ENCODE measurements around the gene TMTC1.
A peak's percentile ranks its signal among the peaks of the same experiment; 100 is the strongest.

Gene TMTC1

GRCh38 chr12:29738365-29738764 lies 45.4 kb downstream of the TMTC1 start:
- no peak for DNase-seq

DNA sequence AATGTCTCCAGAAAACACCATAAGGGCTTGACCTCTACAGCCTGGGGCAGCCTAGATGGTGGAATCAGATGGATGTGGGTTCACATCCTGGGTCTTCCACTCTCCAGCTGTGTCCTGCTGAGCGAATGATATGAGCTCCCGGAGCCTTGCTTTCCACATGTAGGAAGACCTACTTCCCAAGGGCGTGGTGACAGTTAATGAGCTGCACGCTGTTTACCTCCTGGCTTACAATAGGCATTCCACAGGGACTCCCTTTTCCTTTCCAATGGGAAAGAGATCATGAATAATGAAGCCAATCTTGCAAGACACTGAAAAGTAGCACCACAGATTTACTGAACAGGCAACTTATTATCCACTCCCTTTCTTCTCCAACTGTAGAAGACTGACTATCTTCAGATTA lies 46.1 kb downstream of the TMTC1 start:
- no peak for DNase-seq

DNA sequence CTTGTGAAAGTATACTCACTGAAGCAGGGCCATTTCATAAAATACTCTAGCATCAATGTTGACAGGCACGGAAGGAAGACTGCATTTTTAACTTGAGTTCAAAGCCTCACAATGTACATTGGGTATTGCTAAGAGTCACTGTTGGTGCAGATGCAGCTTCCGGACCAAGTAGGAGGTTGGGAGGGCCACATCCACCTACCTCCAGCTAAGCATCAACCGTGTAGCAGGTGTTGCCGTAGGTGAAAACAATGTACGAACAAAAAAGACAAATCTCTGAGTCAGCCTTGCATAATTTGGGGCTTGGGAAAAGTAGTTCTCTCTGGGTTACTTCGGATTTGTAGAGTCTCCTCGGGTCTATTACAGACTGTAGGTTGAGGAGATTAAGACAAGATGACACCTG lies 48.1 kb downstream of the TMTC1 start:
- DNase-seq, result no peak

GRCh38 chr12:29734734-29735133 lies 49.0 kb downstream of the TMTC1 start:
- DNase-seq, result no peak

- no peak for DNase-seq
These were observed 49.4 kb downstream of the TMTC1 start for GRCh38 chr12:29734305-29734704.

- DNase-seq, result no peak
These were observed 50.2 kb downstream of the TMTC1 start for GRCh38 chr12:29733501-29733900.

DNA sequence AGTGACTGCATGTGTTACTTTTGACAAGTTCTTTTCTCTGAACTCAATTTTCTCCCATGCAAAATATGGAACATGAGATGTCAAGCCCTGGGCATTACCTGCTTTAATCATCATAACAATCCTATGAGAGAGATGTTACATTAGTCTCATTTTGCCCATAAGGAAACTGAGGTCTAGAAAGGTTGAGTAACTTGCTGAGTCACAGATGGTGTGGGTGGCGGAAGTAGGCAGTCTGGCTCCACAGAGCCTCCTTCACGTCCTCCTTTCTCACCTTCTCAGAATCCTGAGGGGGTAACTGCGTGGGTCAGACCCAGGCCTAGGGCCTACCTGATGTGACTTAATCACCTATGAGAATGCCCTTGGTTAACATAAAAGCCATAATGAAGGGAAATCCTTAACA lies 50.7 kb downstream of the TMTC1 start:
- no peak for DNase-seq

- no peak for DNase-seq
These were observed 51.1 kb downstream of the TMTC1 start for GRCh38 chr12:29732593-29732992.

DNA sequence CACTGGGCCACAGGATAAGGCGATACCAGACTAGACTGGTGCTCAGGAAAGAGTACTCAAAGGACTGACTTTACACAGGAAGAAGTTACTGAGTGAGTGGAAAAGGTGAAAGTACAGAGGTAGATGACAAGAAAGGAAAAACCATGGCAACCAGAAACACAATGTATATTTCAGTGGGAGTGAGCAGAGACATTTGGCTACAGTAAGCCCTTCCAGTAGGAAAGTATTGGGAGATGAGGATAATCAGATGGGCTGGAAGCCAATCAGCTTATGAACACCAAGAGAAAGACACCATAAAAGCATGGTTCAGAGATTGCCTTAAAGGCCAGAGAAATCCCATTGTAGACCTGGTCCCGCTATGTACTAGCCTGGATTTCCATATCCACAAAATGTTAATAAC lies 51.6 kb downstream of the TMTC1 start:
- no peak for DNase-seq

- DNase-seq, result no peak
These were observed 52.2 kb downstream of the TMTC1 start for GRCh38 chr12:29731591-29731990.

GRCh38 chr12:29730481-29730880 lies 53.3 kb downstream of the TMTC1 start:
- no peak for DNase-seq

DNA sequence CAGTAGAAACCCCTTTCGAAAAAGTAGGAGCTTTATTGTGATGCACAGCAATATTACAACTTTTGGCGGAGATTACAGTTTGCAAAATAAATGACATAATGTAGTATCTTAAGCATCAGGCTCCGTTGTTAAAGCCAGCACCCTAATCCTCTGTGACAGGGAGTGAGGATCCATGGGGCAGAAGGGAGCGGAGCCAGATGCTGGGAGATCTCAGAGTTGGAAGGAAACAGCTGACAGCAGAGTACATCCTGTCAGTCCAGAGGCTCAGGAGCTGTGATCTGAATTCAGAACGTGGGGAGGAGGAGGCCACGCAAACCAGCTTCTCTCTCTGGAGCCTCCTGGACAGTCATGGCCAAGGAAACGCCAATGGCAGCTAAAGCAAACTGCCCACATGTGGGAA lies 55.7 kb downstream of the TMTC1 start:
- no peak for DNase-seq

DNA sequence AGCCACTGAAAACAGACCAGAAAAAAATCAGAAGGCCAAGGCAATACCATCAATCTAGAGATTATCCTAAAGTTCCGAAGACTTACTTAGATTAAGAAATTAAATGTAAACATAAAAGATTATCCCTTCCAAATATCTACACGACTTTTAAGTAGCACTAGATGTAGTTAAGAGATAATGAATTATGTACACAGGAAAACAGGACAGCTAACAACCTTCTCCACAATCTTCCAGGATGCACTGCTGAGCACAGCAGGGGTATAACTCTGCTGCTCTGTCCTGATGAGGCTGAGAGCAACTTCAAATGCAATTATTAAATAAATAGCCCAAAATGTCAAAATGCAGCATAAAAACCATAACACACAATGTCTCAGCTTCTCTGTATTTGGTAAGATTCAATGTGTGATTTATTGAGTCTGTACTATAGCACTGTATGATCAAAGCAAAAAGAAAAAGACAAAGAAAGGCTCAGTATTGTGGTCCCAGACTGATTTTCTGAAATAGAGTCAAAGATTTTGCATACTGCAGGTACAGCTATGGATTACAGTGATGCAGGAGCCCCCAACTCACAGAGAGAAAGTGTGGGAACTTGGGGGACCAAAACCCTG lies 56.9 kb downstream of the TMTC1 start:
- DNase-seq, result no peak

DNA sequence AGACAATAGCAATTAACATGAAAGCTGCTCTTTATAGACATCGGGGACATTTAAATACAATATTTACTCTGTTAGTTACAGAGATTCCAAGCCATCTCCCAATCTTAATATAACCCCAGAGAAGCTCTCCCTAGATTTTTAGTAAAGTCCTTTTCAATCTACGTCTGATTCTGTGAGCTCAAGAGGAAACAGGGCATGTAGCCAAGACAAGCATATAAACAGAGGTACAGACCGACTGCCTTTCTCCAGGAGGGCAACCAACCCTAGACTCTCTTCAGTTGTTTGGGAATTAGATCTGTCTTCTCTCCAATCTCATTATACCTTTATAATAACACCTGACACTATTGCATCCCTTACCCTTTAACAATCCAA lies 57.4 kb downstream of the TMTC1 start:
- peak; percentile 25 for DNase-seq

- DNase-seq, result peak; percentile 90
These were observed 58.0 kb downstream of the TMTC1 start for GRCh38 chr12:29725587-29726320.

DNA sequence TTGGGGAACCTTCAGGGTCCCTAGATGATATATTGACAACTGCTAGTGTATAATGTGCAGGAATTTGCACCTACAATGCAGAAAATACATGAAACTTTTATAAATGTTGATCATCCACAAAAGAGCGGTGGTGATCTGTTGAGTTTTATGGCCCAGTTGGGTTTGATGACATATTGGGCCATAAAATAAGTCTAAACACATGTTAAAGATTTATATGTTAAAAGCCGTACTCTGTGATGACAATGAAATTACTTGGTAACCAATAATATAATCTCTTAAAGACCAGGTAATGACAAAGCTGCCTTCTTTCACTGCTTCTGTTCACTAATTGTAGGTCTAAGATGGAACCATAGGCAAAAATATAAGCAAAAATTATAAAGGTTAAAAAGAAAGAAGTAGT lies 61.6 kb downstream of the TMTC1 start:
- DNase-seq, result no peak

DNA sequence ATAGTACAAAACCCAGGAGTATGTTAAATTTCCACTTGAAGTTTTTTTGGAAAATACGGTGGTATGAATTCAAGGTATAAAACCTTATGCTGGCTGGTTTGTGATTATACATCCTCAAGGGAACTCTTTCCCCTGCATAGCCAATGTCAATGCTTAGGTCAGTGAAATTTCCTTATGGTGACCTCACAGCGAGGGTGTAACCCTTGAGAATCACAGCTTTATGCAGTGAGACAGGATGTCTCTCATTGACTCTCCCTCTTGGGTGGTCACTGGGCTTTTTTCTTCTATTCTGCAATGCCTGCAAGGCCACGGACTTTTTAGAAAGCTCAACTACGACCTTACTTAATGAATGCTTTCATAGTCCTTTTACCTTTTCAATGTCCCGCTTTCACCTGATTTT lies 64.4 kb downstream of the TMTC1 start:
- DNase-seq, result no peak

DNA sequence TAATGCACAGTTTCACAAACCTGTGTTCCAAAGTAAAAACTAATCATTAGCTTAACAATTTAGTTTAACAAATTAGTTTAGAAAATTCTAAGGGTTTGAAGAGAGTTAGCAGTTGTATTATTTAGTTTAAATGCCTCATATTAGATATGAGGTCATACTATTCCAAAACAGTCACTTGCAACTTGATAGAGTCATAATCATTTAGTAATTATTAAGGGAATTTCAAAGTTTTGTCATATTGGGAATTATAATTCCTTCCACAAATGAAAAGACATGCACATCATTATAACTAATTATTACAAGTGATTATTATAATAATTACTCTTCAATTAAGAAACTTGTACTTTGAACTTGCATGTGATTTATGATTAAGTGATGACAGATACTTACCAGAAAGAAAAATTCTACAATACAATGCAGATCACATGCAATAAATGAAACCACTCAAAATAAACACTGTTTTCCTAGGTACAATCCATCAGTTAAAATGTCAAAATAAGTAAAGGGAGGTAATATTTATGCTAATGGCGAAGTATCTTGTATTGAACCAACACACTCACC lies 66.1 kb downstream of the TMTC1 start:
- DNase-seq, result no peak

DNA sequence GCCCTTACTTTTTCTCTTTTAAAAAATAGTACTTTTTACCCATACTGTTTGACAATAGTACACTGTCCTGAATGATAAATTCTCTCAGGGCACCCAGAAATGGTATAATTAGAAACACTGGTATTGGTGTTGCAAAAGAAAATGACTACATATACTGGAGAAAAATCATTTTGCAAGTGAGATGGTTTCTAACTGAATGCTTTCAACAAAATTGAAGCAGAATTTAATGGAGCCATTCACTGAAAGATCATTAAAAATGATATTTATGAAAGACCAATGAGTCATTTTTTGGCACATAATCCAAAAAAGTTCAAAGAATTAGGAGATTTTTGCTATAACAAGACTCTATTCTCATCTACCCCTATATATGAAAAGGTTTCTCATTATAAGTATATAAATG lies 68.8 kb downstream of the TMTC1 start:
- DNase-seq, result no peak

GRCh38 chr12:29713729-29714128 lies 70.0 kb downstream of the TMTC1 start:
- DNase-seq, result no peak

GRCh38 chr12:29711381-29711780 lies 72.4 kb downstream of the TMTC1 start:
- DNase-seq, result no peak

- peak; percentile 73 for DNase-seq
These were observed 73.6 kb downstream of the TMTC1 start for GRCh38 chr12:29710104-29710503.

- peak; percentile 10 for DNase-seq
These were observed 74.2 kb downstream of the TMTC1 start for GRCh38 chr12:29709496-29710040.

DNA sequence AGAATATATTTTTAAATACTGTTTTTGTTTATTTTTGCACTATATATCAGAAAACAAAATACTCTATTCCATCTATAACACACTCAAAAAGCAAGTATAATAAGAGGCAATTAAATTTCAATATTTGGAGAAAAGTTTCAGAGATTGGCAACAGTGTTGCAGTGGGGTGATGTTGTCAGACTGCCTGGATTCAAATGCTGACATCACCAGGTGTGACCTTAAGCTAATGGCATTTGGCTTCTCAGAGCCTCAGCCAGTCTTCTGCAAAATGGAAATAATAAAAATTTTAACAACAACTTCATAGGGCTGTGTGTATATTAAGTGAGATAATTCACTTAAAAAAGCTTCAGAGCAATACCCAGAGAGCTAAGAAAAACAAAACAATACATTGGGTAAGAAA lies 74.7 kb downstream of the TMTC1 start:
- DNase-seq, result no peak

Measured in NCI-H2171 (cell line).